Activated naive CD4-positive, alpha-beta T cell treated with anti-CD3 and anti-CD28 coated beads, Interleukin-2, amount 50 U/mL, for 16 hours (primary cell): ENCODE data around the gene SLC39A8.
"Not testable (repeated sequence)": the region's sequence is repeated elsewhere in the genome, so short reads cannot be mapped to it uniquely, and the experiment has no call there.

Source experiments
- DNase-seq: peaks from one replicate; pipeline ENCODE4 v3.0.0-alpha.2; 2020

The SLC39A8 gene

GRCh38 chr4:102295153-102295862, 50.0 kb downstream of the SLC39A8 start:
- DNase-seq, result no peak

DNA sequence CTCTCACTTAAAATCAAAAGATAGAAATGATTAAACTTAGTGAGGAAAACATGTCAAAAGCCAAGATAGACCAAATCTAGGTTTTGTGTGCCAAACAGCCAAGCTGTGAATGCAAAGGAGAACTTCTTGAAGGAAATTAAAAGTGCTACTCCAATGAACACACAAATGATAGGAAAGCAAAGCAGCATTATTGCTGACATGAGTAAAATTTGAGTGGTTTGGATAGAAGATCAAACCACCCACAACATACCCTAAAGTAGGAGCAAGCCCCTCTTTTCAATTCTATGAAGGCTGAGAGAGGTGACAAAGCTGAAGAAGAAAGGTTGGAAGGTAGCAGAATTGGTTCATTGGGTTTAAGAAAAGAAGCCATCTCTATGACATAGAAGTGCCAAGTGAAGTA, 56.8 kb downstream of the SLC39A8 start:
- DNase-seq, result no peak

DNA sequence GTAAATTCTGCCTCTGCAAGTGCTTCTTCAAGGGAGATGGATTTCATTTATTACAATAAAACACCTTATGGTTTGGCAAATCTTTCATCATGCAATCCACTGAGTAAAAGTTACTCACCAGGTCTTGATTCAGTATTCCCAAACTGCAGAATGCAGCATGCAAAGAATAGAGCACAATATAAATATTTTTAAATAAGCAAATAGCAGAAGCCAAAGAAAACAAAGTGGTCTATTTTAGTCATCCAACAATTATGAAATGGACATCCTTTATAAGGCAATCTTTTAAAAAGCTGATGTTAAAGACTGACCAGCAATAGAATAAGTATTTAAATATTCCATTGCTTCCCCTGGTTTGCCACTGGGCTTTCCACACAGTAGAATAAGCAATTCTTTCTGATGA, 59.5 kb downstream of the SLC39A8 start:
- DNase-seq, result no peak

DNA sequence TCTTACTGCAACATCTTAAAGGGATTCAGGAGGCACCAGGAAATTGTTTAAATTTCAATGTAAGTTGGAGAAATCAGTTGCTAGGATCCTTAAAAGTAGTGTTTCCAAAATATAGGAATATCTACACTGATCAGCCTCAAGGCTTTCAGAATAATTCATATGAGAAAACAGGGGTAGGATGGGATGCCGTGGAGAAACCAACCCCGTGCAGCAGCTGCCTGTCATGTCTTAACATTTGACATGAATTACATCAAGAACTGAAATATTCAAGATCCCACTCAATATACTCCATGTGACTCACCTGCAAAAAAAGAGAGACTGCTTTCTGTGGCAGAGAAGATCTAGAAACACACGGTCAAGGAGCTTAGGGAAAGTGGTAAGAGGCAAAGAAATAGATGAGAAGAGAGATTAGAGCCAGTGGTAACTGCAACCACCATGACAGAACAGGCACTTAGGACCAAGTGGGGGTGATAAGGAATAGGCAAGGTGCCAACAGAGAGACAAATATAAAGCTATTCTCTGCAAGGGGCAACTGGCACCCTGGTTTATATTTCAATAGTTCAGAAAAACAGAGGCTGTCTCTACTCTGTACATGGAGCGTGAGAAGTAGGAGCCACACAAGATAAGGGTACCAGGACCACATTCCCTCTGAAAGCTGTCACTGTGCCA, 64.0 kb downstream of the SLC39A8 start:
- DNase-seq, result no peak

DNA sequence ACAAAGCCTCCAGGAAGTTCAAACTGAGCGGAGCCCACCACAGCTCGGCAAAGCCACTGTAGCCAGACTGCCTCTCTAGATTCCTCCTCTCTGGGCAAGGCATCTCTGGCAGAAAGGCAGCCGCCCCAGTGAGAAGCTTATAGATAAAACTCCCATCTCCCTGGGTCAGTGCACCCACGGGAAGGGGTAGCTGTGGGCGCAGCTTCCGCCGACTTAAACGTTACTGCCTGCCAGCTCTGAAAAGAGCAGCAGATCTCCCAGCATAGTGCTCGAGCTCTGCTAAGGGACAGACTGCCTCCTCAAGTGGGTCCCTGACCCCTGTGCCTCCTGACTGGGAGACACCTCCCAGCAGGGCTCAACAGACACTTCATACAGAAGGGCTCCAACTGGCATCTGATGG, 72.0 kb downstream of the SLC39A8 start:
- not testable (repeated sequence) for DNase-seq

DNA sequence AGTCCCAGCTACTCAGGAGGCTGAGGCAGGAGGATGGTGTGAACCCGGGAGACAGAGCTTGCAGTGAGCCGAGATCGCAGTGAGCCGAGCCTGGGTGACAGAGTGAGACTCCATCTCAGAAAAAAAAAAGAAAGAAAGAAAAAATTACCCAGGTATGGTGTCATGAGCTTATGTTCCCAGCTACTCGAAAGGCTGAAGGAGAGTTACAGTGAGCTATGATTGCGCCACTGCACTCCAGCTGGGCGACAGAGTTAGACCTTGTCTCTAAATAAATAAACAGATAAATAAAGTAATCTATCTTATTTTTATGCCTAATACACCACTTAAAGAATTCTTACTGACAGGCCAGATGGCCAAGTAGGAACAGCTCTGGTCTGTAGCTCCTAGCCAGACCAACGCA, 73.0 kb downstream of the SLC39A8 start:
- no peak for DNase-seq

GRCh38 chr4:102268355-102268754, 76.9 kb downstream of the SLC39A8 start:
- DNase-seq, result no peak

DNA sequence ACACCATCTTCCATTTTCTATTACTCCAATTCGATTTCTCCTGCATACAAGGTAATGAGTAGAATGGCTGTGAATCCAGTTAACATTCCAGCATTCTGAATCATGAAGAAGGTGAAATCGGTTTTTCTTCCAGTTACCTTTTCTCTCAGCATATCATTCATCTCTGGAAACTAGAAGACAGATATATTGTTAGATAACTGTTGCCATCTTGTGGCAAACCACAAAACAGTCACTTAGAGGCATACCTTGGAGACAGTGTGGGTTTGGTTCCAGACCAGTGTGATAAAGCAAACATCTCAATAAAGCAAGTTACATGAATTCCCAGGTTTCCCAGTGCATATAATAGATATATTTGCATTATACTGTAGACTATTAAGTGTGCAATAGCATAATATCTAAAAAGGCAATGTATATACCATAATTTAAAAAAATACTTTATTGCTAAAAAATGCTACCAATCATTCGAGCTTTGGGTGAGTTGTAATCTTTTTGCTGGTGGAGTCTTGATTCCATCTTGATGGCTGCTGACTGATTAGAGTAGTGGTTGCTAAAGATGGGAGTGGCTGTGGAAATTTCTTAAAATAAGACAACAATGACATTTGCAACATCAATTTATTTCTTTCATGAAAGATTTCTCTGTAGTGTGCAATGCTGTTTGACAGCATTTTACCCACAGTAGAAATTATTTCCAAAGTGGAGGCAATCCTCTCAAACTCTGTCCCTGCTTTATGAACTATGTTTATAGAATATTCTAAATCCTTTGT, 82.1 kb downstream of the SLC39A8 start:
- DNase-seq, result no peak

- no peak for DNase-seq
Observed at GRCh38 chr4:102259702-102260101, 85.6 kb downstream of the SLC39A8 start.

DNA sequence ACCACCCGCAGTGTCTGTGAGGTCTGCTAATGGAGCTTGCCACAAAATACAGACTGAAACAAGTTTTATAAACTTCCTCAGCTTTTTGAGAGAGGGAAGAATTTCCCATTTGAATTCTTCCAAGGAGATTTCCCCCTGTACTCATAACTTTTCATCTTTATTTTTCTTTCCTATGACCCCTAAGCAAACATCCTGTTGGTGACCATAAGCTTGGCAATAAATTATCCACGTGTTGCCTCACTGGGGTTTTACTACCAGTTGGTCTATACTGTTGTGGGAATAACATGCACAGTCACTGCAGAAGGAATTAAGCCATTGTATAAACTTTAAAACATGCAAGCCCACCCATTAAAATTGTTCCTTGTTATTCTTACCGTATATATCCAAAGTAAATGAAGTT, 86.2 kb downstream of the SLC39A8 start:
- no peak for DNase-seq

DNA sequence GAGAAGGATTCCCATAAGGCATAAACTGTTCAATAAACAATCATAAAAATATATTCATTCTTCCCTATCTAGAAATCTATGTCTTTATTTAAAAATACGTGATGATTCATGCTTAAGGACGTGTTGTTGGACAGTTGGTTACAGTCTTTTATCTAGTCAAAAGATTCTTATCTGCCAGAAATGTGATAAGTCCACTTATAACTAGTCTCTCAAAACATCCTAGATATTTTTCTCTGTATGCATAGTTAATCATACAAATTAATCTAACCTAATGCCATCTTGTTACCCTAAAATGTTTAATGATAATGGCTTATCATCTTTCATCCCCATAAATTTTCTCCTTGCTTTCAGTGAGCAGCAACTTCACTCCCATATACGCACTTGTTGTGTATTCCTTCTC, 89.0 kb downstream of the SLC39A8 start:
- no peak for DNase-seq

- DNase-seq, result no peak
Observed at GRCh38 chr4:102253860-102254259, 91.4 kb downstream of the SLC39A8 start.

DNA sequence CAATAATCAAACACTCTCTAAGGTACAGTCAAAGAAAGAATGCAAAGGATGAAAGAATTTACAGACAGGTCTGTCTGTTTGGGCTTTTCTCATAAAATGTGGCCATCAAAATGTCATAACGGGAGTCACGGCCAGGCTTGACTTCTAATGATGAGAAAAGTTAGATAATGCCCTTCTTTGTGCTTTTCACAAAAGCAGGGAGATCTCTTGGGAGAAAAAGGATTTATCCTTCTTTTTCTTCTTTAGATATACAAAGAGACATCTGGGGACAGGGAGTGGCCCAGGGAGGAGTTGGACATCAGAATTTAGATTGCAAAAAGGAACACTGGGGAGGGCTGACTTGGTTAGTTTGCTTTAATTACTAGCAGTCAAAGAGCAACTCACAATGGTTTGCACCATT, 93.1 kb downstream of the SLC39A8 start:
- DNase-seq, result no peak

DNA sequence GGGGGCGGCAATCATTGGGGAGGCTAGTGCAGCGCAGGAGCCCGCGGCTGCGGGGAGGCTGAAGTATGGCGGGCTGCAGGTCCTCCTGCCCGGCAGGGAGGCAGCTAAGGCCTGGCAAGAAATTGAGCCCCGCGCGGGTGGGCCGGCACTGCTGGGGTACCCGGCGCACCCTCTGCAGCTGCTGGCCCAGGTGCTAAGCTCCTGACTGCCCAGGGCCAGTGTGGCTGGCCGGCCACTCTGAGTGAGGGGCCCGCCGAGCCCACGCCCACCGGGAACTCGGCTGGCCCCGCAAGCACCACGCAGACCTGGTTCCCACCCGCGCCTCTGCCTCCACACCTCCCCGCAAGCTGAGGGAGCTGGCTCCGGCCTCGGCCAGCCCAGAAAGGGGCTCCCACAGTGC, 94.9 kb downstream of the SLC39A8 start:
- no peak for DNase-seq

- no peak for DNase-seq
Observed at GRCh38 chr4:102247041-102247440, 98.2 kb downstream of the SLC39A8 start.

GRCh38 chr4:102246416-102246815, 98.9 kb downstream of the SLC39A8 start:
- DNase-seq, result no peak

GRCh38 chr4:102244878-102245535, 100.3 kb downstream of the SLC39A8 start:
- DNase-seq, result no peak

DNA sequence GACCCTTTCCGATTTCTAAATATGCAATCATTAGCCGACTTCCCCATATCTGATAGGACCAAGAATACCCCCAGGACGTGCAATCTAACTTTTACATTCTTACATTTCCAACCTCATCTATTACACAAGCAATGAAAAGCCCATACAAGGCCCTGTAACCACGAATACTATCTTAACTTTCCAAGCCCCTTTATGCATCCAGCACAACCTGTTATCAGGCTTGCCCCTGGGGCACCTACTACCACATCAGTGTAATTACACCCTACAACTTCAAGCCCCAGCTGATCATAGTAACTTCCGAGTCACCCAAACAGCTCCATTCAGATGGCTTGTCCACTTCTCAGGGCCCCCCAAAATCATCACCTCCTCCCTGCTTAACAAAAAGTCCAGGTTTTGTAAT, 102.0 kb downstream of the SLC39A8 start:
- not testable (repeated sequence) for DNase-seq

GRCh38 chr4:102234243-102234838, 110.9 kb downstream of the SLC39A8 start:
- DNase-seq, result no peak

GRCh38 chr4:102230194-102230593, 115.1 kb downstream of the SLC39A8 start:
- DNase-seq, result no peak

DNA sequence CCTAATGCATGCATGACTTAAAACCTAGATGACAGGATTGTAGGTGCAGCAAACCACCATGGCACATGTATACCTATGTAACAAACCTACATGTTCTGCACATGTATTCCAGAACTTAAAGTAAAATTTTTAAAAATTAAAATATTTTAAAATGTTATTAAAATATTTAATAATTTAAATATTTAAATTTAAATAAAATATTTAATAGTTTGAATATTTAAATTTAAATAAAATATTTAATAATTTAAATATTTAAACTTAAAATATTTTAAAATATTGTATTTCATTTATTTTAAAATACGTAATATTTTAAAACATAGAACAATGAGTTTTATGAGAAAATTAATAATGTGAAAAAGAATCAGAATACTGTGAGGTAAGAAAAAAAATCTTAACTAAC, 117.9 kb downstream of the SLC39A8 start:
- no peak for DNase-seq

- no peak for DNase-seq
Observed at GRCh38 chr4:102223461-102223860, 121.8 kb downstream of the SLC39A8 start.

- DNase-seq, result no peak
Observed at GRCh38 chr4:102222838-102223409, 122.4 kb downstream of the SLC39A8 start.
